HepG2 (cell line): ENCODE measurements around the gene AHCY. TPM values are rescaled to one million over a fixed set of nuclear protein-coding genes. Genes with fewer than 3 reads are reported as not detected.

ENCODE experiments used
- ARNT2 ChIP-seq: sonication (generic); formaldehyde crosslinking; IDR thresholded peaks from 2 replicates; pipeline ENCODE4 v1.8.0; 2022; ENCODE audit warnings: mild to moderate bottlenecking, low read depth, missing genetic modification reagents, moderate library complexity
- FOXP1 ChIP-seq, 2 experiments: fragments of 450-650 bp in 1 of 2; IDR thresholded peaks; 2 replicates each; pipeline ENCODE4 v1.6.1; 2017 to 2018; ENCODE audit warnings: antibody characterized with exemption in 1 of 2
- IRF2 ChIP-seq: IDR thresholded peaks from 2 replicates; pipeline ENCODE4 v1.6.1; 2018; ENCODE audit warnings: missing genetic modification reagents, missing compliant biosample characterization
- NCOR1 ChIP-seq: fragments of 200-600 bp; sonication (generic); IDR thresholded peaks from 2 replicates; pipeline ENCODE4 v1.7.0; 2017; ENCODE audit warnings: antibody characterized with exemption, low read length, borderline replicate concordance
- NFIC ChIP-seq: IDR thresholded peaks from 2 replicates; pipeline ENCODE4 v1.6.1; 2012; ENCODE audit warnings: mild to moderate bottlenecking, low read length, inconsistent platforms
- PPARG ChIP-seq: conservative IDR thresholded peaks from 2 replicates; pipeline ENCODE4 v1.6.1; 2016; ENCODE audit warnings: missing biosample characterization, missing genetic modification reagents
- RFXAP ChIP-seq: sonication (generic); formaldehyde crosslinking; IDR thresholded peaks from 2 replicates; pipeline ENCODE4 v1.4.0; 2020; ENCODE audit warnings: missing genetic modification reagents, borderline replicate concordance
- SALL2 ChIP-seq: sonication (generic); formaldehyde crosslinking; IDR thresholded peaks from 2 replicates; pipeline ENCODE4 v1.8.1; 2023; ENCODE audit warnings: mild to moderate bottlenecking, missing genetic modification reagents, inconsistent platforms
- SMYD3 ChIP-seq: sonication (generic); formaldehyde crosslinking; IDR thresholded peaks from 2 replicates; pipeline ENCODE4 v1.8.1; 2023; ENCODE audit warnings: mild to moderate bottlenecking, missing genetic modification reagents
- TAF15 ChIP-seq: fragments of 200-400 bp; formaldehyde crosslinking; IDR thresholded peaks from one replicate; pipeline ENCODE4 v1.6.1; 2018; ENCODE audit warnings: mild to moderate bottlenecking, low read depth, low read length; ENCODE audit not compliant: poor library complexity, severe bottlenecking
- ZNF251 ChIP-seq: sonication (generic); formaldehyde crosslinking; IDR thresholded peaks from 2 replicates; pipeline ENCODE4 v1.9.0; 2021; ENCODE audit warnings: mild to moderate bottlenecking, missing genetic modification reagents
- ZNF260 ChIP-seq: sonication (generic); formaldehyde crosslinking; IDR thresholded peaks from 2 replicates; pipeline ENCODE4 v1.4.0; 2020; ENCODE audit warnings: missing genetic modification reagents, low read depth, mild to moderate bottlenecking, borderline replicate concordance
- ZNF878 ChIP-seq: sonication (generic); formaldehyde crosslinking; IDR thresholded peaks from 2 replicates; pipeline ENCODE4 v1.8.1; 2023; ENCODE audit warnings: mild to moderate bottlenecking, missing genetic modification reagents, moderate library complexity
- ZSCAN12 ChIP-seq: sonication (generic); formaldehyde crosslinking; IDR thresholded peaks from 2 replicates; pipeline ENCODE4 v1.9.0; 2021; ENCODE audit warnings: mild to moderate bottlenecking, missing genetic modification reagents
- polyA plus RNA-seq, 8 experiments: library from polyadenylated mRNA; depleted of rRNA in 3 of 8; stranded (reverse) in 7 of 8; unstranded in 1 of 8; fragments of >200 nt; fragmentation: Illumina TruSeq in 4 of 8; extraction: Trizol in 4 of 8; gene quantifications; 2 replicates each; pipeline versions ENCODE4 v1.2.1 to v1.2.3, GENCODE V29; 2011 to 2016; ENCODE audit warnings: low read depth in 4 of 8, missing spikeins in 1 of 8, mixed read lengths in 1 of 8; ENCODE audit not compliant: insufficient read depth in 1 of 8
- total RNA-seq, 5 experiments: library from RNA; depleted of rRNA; stranded (reverse); fragments of >200 nt; fragmentation: Illumina TruSeq; extraction: Trizol; gene quantifications; 2 replicates each; pipeline ENCODE4 v1.2.3, GENCODE V29; 2016; ENCODE audit warnings: low read depth in 1 of 5
- TF ChIP-seq, protein P1 (sequence below): sonication (generic); formaldehyde crosslinking; IDR thresholded peaks from 2 replicates; pipeline ENCODE4 v1.8.0; 2023; ENCODE audit warnings: mild to moderate bottlenecking, missing genetic modification reagents
- TF ChIP-seq, protein P2 (sequence below): sonication (generic); formaldehyde crosslinking; IDR thresholded peaks from 2 replicates; pipeline ENCODE4 v1.8.1; 2023; ENCODE audit warnings: mild to moderate bottlenecking, missing genetic modification reagents
- TF ChIP-seq, protein P3 (sequence below), 2 experiments: IDR thresholded peaks; 2 replicates each; pipeline ENCODE4 v1.6.1; 2011 to 2012; ENCODE audit warnings: low read length in 2 of 2, borderline replicate concordance in 1 of 2, low read depth in 1 of 2, mild to moderate bottlenecking in 1 of 2, moderate library complexity in 1 of 2
- TF ChIP-seq, protein P4 (sequence below): sonication (generic); formaldehyde crosslinking; IDR thresholded peaks from 2 replicates; pipeline ENCODE4 v1.5.0; 2020; ENCODE audit warnings: mild to moderate bottlenecking, low read depth, missing genetic modification reagents, borderline replicate concordance
- TF ChIP-seq, protein P5 (sequence below): sonication (generic); formaldehyde crosslinking; IDR thresholded peaks from 2 replicates; pipeline ENCODE4 v1.5.0; 2020; ENCODE audit warnings: mild to moderate bottlenecking, missing genetic modification reagents
- TF ChIP-seq, protein P6 (sequence below): sonication (generic); formaldehyde crosslinking; IDR thresholded peaks from 2 replicates; pipeline ENCODE4 v1.4.0; 2020; ENCODE audit warnings: missing genetic modification reagents; ENCODE audit errors: not compliant biosample characterization

AHCY gene
- total and polyA plus RNA-seq, 2 of the 13 experiments (the other 11 are each of a cell fraction or from before 2014, with no cell fraction given) = 407 to 419 TPM

DNA sequence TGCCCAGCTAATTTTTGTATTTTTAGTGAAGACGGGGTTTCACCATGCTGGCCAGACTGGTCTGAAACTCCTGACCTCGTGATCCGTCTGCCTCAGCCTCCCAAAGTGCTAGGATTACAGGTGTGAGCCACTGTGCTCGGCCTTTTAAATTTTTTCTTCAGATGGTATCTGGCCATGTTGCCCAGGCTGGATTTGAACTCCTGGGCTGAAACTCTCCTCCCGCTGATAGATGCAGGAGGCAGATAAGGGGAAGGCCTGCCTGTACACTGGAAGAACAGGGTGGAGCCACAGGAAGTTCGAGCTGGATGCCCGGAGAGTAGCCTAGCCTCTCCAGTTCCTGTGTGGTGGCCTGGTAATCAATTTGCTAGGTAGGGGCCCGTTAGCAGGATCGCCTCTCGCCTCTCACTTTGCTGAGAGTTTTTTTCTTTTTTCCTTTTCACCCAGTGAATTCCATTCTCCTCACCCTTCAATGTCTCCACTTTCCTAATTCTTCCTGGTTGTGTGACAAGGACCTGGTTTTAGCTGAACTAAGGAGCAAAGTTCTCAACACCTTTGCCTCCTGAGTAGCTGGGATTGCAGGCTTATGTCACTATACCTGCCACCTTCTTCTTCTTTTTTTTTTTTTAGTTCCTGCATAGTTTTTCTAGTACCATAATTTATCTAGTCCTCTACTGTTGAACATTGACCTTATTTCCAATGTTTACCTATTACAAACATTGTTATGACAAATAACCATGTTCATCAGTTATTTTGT lies 40.5 kb upstream of the AHCY start (continued):
- no peak for TF ChIP-seq TAF15
- TF ChIP-seq, protein P1, sequence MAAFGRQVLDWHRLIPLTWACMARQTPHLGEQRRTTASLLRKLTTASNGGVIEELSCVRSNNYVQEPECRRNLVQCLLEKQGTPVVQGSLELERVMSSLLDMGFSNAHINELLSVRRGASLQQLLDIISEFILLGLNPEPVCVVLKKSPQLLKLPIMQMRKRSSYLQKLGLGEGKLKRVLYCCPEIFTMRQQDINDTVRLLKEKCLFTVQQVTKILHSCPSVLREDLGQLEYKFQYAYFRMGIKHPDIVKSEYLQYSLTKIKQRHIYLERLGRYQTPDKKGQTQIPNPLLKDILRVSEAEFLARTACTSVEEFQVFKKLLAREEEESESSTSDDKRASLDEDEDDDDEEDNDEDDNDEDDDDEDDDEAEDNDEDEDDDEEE (CRISPR knock-in tag) = peak; percentile 90
- no peak for TF ChIP-seq NFIC
- no peak for TF ChIP-seq ARNT2 (CRISPR knock-in tag)
- no peak for TF ChIP-seq NCOR1
- TF ChIP-seq SMYD3 (CRISPR knock-in tag) = no peak
- TF ChIP-seq, protein P2, sequence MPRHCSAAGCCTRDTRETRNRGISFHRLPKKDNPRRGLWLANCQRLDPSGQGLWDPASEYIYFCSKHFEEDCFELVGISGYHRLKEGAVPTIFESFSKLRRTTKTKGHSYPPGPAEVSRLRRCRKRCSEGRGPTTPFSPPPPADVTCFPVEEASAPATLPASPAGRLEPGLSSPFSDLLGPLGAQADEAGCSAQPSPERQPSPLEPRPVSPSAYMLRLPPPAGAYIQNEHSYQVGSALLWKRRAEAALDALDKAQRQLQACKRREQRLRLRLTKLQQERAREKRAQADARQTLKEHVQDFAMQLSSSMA (CRISPR knock-in tag) = no peak; the same call in 1 of the 2 replicates
- TF ChIP-seq, protein P3, sequence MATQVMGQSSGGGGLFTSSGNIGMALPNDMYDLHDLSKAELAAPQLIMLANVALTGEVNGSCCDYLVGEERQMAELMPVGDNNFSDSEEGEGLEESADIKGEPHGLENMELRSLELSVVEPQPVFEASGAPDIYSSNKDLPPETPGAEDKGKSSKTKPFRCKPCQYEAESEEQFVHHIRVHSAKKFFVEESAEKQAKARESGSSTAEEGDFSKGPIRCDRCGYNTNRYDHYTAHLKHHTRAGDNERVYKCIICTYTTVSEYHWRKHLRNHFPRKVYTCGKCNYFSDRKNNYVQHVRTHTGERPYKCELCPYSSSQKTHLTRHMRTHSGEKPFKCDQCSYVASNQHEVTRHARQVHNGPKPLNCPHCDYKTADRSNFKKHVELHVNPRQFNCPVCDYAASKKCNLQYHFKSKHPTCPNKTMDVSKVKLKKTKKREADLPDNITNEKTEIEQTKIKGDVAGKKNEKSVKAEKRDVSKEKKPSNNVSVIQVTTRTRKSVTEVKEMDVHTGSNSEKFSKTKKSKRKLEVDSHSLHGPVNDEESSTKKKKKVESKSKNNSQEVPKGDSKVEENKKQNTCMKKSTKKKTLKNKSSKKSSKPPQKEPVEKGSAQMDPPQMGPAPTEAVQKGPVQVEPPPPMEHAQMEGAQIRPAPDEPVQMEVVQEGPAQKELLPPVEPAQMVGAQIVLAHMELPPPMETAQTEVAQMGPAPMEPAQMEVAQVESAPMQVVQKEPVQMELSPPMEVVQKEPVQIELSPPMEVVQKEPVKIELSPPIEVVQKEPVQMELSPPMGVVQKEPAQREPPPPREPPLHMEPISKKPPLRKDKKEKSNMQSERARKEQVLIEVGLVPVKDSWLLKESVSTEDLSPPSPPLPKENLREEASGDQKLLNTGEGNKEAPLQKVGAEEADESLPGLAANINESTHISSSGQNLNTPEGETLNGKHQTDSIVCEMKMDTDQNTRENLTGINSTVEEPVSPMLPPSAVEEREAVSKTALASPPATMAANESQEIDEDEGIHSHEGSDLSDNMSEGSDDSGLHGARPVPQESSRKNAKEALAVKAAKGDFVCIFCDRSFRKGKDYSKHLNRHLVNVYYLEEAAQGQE (IDR thresholded peaks at IDR 0.05; ENCODE audit: borderline replicate concordance in 1 of 2, low read depth in 1 of 2, low read length in 2 of 2) = no peak
- no peak for TF ChIP-seq ZNF260 (CRISPR knock-in tag)
- TF ChIP-seq SALL2 (CRISPR knock-in tag) = peak; percentile 40; the same call in 1 of the 2 replicates
- no peak for TF ChIP-seq PPARG (CRISPR knock-in tag)
- TF ChIP-seq ZNF878 (CRISPR knock-in tag) = no peak
- TF ChIP-seq FOXP1 (IDR thresholded peaks at IDR 0.05) = no peak
- no peak for TF ChIP-seq FOXP1 (CRISPR knock-in tag; IDR thresholded peaks at IDR 0.05)
- TF ChIP-seq, protein P4, sequence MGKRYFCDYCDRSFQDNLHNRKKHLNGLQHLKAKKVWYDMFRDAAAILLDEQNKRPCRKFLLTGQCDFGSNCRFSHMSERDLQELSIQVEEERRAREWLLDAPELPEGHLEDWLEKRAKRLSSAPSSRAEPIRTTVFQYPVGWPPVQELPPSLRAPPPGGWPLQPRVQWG = no peak
- TF ChIP-seq, protein P5, sequence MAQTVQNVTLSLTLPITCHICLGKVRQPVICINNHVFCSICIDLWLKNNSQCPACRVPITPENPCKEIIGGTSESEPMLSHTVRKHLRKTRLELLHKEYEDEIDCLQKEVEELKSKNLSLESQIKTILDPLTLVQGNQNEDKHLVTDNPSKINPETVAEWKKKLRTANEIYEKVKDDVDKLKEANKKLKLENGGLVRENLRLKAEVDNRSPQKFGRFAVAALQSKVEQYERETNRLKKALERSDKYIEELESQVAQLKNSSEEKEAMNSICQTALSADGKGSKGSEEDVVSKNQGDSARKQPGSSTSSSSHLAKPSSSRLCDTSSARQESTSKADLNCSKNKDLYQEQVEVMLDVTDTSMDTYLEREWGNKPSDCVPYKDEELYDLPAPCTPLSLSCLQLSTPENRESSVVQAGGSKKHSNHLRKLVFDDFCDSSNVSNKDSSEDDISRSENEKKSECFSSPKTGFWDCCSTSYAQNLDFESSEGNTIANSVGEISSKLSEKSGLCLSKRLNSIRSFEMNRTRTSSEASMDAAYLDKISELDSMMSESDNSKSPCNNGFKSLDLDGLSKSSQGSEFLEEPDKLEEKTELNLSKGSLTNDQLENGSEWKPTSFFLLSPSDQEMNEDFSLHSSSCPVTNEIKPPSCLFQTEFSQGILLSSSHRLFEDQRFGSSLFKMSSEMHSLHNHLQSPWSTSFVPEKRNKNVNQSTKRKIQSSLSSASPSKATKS (CRISPR knock-in tag) = no peak
- TF ChIP-seq ZNF251 (CRISPR knock-in tag) = 0 out of 2 replicates have a peak, but pooled peaks have one; percentile 30
- 0 out of 2 replicates have a peak, but pooled peaks have one; percentile 50 for TF ChIP-seq RFXAP
- no peak for TF ChIP-seq IRF2
- TF ChIP-seq ZSCAN12 (CRISPR knock-in tag) = no peak
- TF ChIP-seq, protein P6, sequence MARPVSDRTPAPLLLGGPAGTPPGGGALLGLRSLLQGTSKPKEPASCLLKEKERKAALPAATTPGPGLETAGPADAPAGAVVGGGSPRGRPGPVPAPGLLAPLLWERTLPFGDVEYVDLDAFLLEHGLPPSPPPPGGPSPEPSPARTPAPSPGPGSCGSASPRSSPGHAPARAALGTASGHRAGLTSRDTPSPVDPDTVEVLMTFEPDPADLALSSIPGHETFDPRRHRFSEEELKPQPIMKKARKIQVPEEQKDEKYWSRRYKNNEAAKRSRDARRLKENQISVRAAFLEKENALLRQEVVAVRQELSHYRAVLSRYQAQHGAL (CRISPR knock-in tag) = peak; percentile 17
